HCT116 (cell line): ENCODE measurements around the gene C1orf115. TPM values are rescaled to one million over a fixed set of nuclear protein-coding genes. Genes with fewer than 3 reads are reported as not detected.

Experiments used
- ATAC-seq: fragments of 200-7000 bp; cut with Tn5 transposase; 2 replicates; pipeline ENCODE4 v1.9.1; 2020; ENCODE audit warnings: mild to moderate bottlenecking, moderate library complexity
- BruUV-seq: library from RNA; stranded (reverse); fragments of 400-500 nt; replicated peaks from 2 replicates; lab custom pipeline; 2021; lab: Mats Ljungman, UMichigan
- CTCF ChIA-PET: fragments of 300-600 bp; sonication (Branson Sonifier 250); formaldehyde crosslinking; loops from one replicate; lab custom pipeline; 2021; ENCODE audit warnings: antibody characterized with exemption; lab: Charles Lee
- POLR2A ChIA-PET: fragments of 300-600, 350-600 bp; sonication (Branson Sonifier 250); formaldehyde crosslinking; loops from one replicate; lab custom pipeline; 2021; ENCODE audit warnings: antibody characterized with exemption; lab: Charles Lee
- RAD21 ChIA-PET, 2 experiments: fragments of 300-600 bp; sonication (Branson Sonifier 250); formaldehyde crosslinking; loops; one replicate each; lab custom pipeline; 2023; ENCODE audit warnings: low total read pairs in 2 of 2; ENCODE audit not compliant: uncharacterized antibody in 2 of 2, unreplicated experiment in 2 of 2, low non-redundant PET in 1 of 2; lab: Charles Lee
- DNase-seq: peaks from one replicate; pipeline ENCODE4 v3.0.0-alpha.2; 2010; ENCODE audit warnings: low read depth, low spot score
- H2AFZ ChIP-seq: fragments of 200-600 bp; shearing (Covaris generic), sonication (generic); 2 replicates; pipeline ENCODE4 v1.6.1; 2017; ENCODE audit warnings: low read depth, mixed run types, mixed read lengths, antibody characterized with exemption, low read length; ENCODE audit not compliant: poor library complexity, severe bottlenecking
- H3K27ac ChIP-seq: 2 replicates; pipeline ENCODE4 v1.5.1; 2012; ENCODE audit warnings: low read depth, low read length
- H3K27me3 ChIP-seq: fragments of 200-600 bp; sonication (generic); 2 replicates; pipeline ENCODE4 v1.6.1; 2016; ENCODE audit warnings: mixed run types, low read length, mixed read lengths; ENCODE audit not compliant: insufficient read depth
- H3K36me3 ChIP-seq, 2 experiments: fragments of 200-500 bp in 1 of 2; fragments of 200-600 bp in 1 of 2; sonication (Bioruptor generic) in 1 of 2; sonication (generic) in 1 of 2; 2 replicates each; pipeline versions ENCODE4 v1.5.1 to v1.6.1; 2014 to 2016; ENCODE audit warnings: low read length in 2 of 2, inconsistent platforms in 1 of 2, mixed read lengths in 1 of 2, mixed run types in 1 of 2; ENCODE audit not compliant: insufficient read depth in 2 of 2, control insufficient read depth in 1 of 2
- H3K4me1 ChIP-seq, 2 experiments: fragments of 200-600 bp in 1 of 2; sonication (generic) in 1 of 2; 2 replicates each; pipeline versions ENCODE4 v1.5.1 to v1.6.1; 2012 to 2017; ENCODE audit warnings: low read length in 2 of 2, inconsistent platforms in 1 of 2, mild to moderate bottlenecking in 1 of 2, mixed read lengths in 1 of 2, mixed run types in 1 of 2, moderate library complexity in 1 of 2; ENCODE audit not compliant: insufficient read depth in 2 of 2, control insufficient read depth in 1 of 2
- H3K4me2 ChIP-seq: fragments of 200-600 bp; sonication (generic); 2 replicates; pipeline ENCODE4 v1.6.1; 2017; ENCODE audit warnings: mixed run types, low read length, mixed read lengths
- H3K4me3 ChIP-seq, 2 experiments: fragments of 200-600 bp in 1 of 2; sonication (generic) in 1 of 2; replicated peaks in 1 of 2; 2 replicates each; pipeline ENCODE4 v1.5.1; 2011 to 2016; ENCODE audit warnings: low read length in 2 of 2, control low read depth in 1 of 2, low read depth in 1 of 2, mild to moderate bottlenecking in 1 of 2, mixed read lengths in 1 of 2, mixed run types in 1 of 2
- H3K79me2 ChIP-seq: fragments of 200-600 bp; sonication (generic); 2 replicates; pipeline ENCODE4 v1.6.1; 2017; ENCODE audit warnings: mild to moderate bottlenecking, mixed run types, low read length, moderate library complexity, mixed read lengths; ENCODE audit not compliant: insufficient read depth
- H3K9ac ChIP-seq: fragments of 200-600 bp; sonication (generic); 2 replicates; pipeline ENCODE4 v1.6.1; 2016; ENCODE audit warnings: low read length, mixed read lengths
- H3K9me2 ChIP-seq: fragments of 200-600 bp; sonication (generic), shearing (Covaris generic); 2 replicates; pipeline ENCODE4 v1.6.1; 2017; ENCODE audit warnings: mixed run types, mild to moderate bottlenecking, moderate library complexity; ENCODE audit not compliant: insufficient read depth
- H3K9me3 ChIP-seq, 2 experiments: fragments of 200-500 bp in 1 of 2; fragments of 200-600 bp in 1 of 2; sonication (Bioruptor generic) in 1 of 2; sonication (generic) in 1 of 2; 2 replicates each; pipeline ENCODE4 v1.6.1; 2014 to 2017; ENCODE audit warnings: low read length in 2 of 2, mixed read lengths in 2 of 2, inconsistent platforms in 1 of 2, low read depth in 1 of 2, mild to moderate bottlenecking in 1 of 2, mixed run types in 1 of 2, moderate library complexity in 1 of 2; ENCODE audit not compliant: control insufficient read depth in 1 of 2, insufficient read depth in 1 of 2
- H4K20me1 ChIP-seq: fragments of 200-600 bp; sonication (generic), shearing (Covaris generic); 2 replicates; pipeline ENCODE4 v1.6.1; 2017; ENCODE audit warnings: mixed run types, mild to moderate bottlenecking, moderate library complexity; ENCODE audit not compliant: insufficient read depth
- EZH2 ChIP-seq: fragments of 200-600 bp; sonication (generic); IDR thresholded peaks from 2 replicates; pipeline ENCODE4 v1.6.1; 2017; ENCODE audit warnings: antibody characterized with exemption, mixed run types
- FOSL1 ChIP-seq: IDR thresholded peaks from 2 replicates; pipeline ENCODE4 v1.6.1; 2012; ENCODE audit warnings: low read depth
- POLR2A ChIP-seq: IDR thresholded peaks from 2 replicates; pipeline ENCODE4 v1.7.0; 2011; ENCODE audit warnings: borderline replicate concordance; ENCODE audit not compliant: insufficient read depth, insufficient read length; ENCODE audit errors: extremely low read depth
- intact Hi-C: fragments of 100-400 bp; cut with micrococcal nuclease; formaldehyde crosslinking; loops from 2 replicates; pipeline ENCODE4 v1.10.0; 2022
- total RNA-seq: library from RNA; stranded (reverse); gene quantifications from one replicate; pipeline ENCODE4 v1.2.1, GENCODE V29; 2021; ENCODE audit not compliant: unreplicated experiment
- TF ChIP-seq, protein P1 (sequence below), 3 experiments: fragments of 200-600 bp in 1 of 3; sonication (generic) in 1 of 3; IDR thresholded peaks in 2 of 3; conservative IDR thresholded peaks in 1 of 3; 2 replicates each; pipeline ENCODE4 v1.5.1; 2012 to 2017; ENCODE audit warnings: low read depth in 2 of 3, low read length in 2 of 3, antibody characterized with exemption in 1 of 3, borderline replicate concordance in 1 of 3, control low read depth in 1 of 3, mild to moderate bottlenecking in 1 of 3, mixed read lengths in 1 of 3, mixed run types in 1 of 3, moderate library complexity in 1 of 3; ENCODE audit not compliant: insufficient read depth in 1 of 3

Gene C1orf115
- total RNA-seq, 1 experiment from 2014 or later, result 16.8 TPM

DNA sequence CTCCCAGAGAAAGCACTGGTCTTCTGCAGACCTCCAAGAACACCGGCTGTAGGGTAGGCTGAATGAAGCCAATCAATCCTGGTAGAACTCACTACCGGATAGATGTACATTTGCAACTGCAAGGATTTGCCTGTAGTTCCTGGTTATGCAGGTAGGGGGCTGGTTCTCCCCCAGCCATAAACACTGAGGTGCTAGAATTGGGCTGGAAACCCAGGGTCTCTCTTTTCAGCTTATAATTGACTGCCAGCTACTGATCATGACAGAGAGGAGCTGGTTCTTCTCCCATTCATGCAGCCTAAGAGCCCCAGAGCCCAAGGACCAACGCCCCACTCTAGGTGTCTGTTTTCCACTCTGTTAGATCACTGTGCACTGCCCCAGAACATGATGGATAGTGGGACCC lies 36.5 kb downstream of the C1orf115 start:
- Histone ChIP-seq H3K4me3 (no peak overlapping the region), H3K9me3 (no peaks in the 10 kb centered on the region), H3K9me2 (no peaks in the 10 kb centered on the region), H3K36me3 (no peaks in the 10 kb centered on the region), H3K27me3 (no peaks in the 10 kb centered on the region), H2AFZ (no peak overlapping the region), H3K79me2 (no peaks in the 10 kb centered on the region), H3K4me1 (peaks cover 0 to 12% of the 10 kb centered on the region in 2 experiments; a peak in 3 of 4 replicates), H3K4me2 (no peak overlapping the region), H3K27ac (no peak overlapping the region), H4K20me1 (no peaks in the 10 kb centered on the region), H3K9ac (no peak overlapping the region)
- ChIA-PET POLR2A (no interaction called here), RAD21 (no interaction called here), CTCF (no interaction called here)
- no TSS peak for BruUV-seq
- ATAC-seq (peak; percentile 78), DNase-seq (no peak)
- TF ChIP-seq POLR2A (no peak), FOSL1 (no peak)
- TF ChIP-seq, protein P1, sequence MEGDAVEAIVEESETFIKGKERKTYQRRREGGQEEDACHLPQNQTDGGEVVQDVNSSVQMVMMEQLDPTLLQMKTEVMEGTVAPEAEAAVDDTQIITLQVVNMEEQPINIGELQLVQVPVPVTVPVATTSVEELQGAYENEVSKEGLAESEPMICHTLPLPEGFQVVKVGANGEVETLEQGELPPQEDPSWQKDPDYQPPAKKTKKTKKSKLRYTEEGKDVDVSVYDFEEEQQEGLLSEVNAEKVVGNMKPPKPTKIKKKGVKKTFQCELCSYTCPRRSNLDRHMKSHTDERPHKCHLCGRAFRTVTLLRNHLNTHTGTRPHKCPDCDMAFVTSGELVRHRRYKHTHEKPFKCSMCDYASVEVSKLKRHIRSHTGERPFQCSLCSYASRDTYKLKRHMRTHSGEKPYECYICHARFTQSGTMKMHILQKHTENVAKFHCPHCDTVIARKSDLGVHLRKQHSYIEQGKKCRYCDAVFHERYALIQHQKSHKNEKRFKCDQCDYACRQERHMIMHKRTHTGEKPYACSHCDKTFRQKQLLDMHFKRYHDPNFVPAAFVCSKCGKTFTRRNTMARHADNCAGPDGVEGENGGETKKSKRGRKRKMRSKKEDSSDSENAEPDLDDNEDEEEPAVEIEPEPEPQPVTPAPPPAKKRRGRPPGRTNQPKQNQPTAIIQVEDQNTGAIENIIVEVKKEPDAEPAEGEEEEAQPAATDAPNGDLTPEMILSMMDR (IDR thresholded peaks at IDR 0.05 in 2 of 3, conservative IDR thresholded peaks at IDR 0.05 in 1 of 3; ENCODE audit: borderline replicate concordance in 1 of 3, insufficient read depth in 1 of 3, low read depth in 2 of 3, low read length in 2 of 3), result peak in 2 of 3 experiments; percentile 59 to 74; a peak in 4 of 6 replicates
- intact Hi-C loops, result no loop called here

DNA sequence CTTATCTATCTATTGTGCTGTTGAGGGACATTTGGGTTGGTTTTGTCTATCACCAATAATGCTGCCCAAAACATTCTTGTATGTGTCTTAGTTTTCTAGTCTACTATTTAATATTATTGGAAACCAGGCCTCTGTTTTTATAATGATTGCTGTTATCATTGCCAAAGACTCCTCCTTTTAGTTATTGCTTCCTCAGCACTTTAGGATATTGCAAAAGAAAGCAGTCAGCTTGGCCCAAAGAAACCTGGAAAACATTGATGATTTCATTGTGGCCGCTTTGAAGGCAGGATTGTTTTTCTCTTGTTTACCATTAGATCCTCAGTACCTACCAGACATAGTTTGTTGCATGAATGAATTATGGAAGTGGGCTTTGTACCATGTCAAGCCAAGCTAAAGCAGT lies 37.4 kb downstream of the C1orf115 start:
- BruUV-seq, result no TSS peak
- no peak for TF ChIP-seq EZH2
- intact Hi-C loops, result no loop called here
- H3K4me2 ChIP-seq, result no peak overlapping the region
- no peak for ATAC-seq
- H3K4me1 ChIP-seq, result peaks cover 4 to 14% of the 10 kb centered on the region in 2 experiments
- H3K4me3 ChIP-seq, result no peak overlapping the region
- ChIA-PET CTCF (no interaction called here), POLR2A (no interaction called here), RAD21 (no interaction called here)
- H4K20me1 ChIP-seq, result no peaks in the 10 kb centered on the region
- no peaks in the 10 kb centered on the region for H3K9me3 ChIP-seq
- no peaks in the 10 kb centered on the region for H3K79me2 ChIP-seq
- H2AFZ ChIP-seq, result peak overlapping the region; percentile 17
- DNase-seq, result no peak
- no peak overlapping the region for H3K27ac ChIP-seq
- H3K9ac ChIP-seq, result no peak overlapping the region
- no peaks in the 10 kb centered on the region for H3K36me3 ChIP-seq
- no peaks in the 10 kb centered on the region for H3K27me3 ChIP-seq
- H3K9me2 ChIP-seq, result no peaks in the 10 kb centered on the region
